Measurements from ENCODE around the gene SUV39H1. TPM values are rescaled to one million over a fixed set of nuclear protein-coding genes. Genes with fewer than 3 reads are reported as not detected.
"Not testable (repeated sequence)": the region's sequence is repeated elsewhere in the genome, so short reads cannot be mapped to it uniquely, and the experiment has no call there.

Gene SUV39H1
- total and polyA plus RNA-seq, 2 of the 13 experiments (the other 11 are each of a cell fraction or from before 2014, with no cell fraction given): 5.2 to 10.1 TPM

DNA sequence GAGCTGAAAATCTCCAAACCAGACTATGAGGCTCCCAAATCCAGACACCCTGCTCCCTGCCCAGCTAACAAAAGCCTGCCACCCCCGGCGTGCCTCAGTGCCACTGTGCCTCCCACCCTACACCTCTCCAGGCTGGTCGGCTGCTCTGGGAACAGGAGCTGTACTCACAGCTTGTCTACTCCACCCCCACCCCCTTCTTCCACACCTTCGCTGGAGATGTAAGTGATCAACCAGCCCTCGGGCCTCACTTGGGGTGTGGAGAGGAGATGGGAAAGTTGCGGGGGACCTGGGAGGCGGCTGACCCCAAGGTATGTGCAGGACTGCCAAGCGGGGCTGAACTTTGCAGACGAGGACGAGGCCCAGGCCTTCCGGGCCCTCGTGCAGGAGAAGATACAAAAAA, 11.1 kb upstream of the SUV39H1 start (continued):
- TF ChIP-seq ZNF788 (CRISPR knock-in tag; IDR thresholded peaks at IDR 0.05; ENCODE audit: borderline replicate concordance): no peak

DNA sequence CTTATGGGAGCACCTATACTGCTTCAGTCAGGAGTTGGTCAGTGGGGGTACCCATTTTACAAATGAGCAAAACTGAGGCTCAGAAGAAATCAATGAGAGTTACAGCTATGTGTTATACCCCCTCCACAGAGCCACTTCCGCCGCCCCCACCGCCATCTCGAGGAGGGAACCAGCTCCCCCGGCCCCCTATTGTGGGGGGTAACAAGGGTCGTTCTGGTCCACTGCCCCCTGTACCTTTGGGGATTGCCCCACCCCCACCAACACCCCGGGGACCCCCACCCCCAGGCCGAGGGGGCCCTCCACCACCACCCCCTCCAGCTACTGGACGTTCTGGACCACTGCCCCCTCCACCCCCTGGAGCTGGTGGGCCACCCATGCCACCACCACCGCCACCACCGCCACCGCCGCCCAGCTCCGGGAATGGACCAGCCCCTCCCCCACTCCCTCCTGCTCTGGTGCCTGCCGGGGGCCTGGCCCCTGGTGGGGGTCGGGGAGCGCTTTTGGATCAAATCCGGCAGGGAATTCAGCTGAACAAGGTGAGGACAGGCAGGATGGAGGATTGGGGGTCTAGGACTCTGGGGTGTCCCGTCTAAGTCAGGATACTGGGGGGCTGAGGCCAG, 7.9 kb upstream of the SUV39H1 start:
- no peaks in the 10 kb centered on the region for H3K79me2 ChIP-seq (ENCODE audit: insufficient read depth, low read length)
- no peak for DNase-seq (ENCODE audit: low spot score)

DNA sequence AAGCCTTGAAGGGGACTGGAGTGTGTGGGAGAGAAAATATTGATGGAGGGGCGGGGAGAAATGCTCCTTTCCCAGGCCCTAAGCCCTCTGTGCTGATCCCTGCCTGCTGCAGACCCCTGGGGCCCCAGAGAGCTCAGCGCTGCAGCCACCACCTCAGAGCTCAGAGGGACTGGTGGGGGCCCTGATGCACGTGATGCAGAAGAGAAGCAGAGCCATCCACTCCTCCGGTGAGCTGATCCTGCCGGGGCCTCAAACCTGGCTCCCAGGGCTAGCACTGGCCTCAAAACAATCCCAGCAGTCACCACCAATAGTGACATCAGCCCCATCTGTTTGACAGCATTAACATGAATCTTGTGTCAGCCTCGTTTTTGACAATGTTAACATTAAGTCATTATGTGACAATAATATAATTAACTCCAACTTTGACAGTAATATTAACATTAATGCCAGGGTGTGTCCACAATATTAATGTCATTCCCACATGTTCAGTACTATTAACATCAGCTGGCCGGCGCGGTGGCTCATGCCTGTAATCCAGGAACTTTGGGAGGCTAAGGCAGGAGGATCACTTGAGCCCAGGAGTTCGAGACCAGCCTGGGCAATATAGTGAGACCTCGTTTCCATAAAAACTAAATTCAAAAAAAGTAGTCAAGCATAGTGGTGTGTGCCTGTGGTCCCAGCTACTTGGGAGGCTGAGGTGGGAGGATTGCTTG, 7.2 kb upstream of the SUV39H1 start:
- FAIRE-seq (no peak), ATAC-seq (peak; percentile 30; the same call in 2 of the 3 replicates)

More for the DNA sequence above, 7.9 kb upstream of the SUV39H1 start:
- no peaks in the 10 kb centered on the region for H3K9me3 ChIP-seq (ENCODE audit: low read length)
- ATAC-seq (no peak), FAIRE-seq (no peak)
- no peaks in the 10 kb centered on the region for H3K36me3 ChIP-seq (replicated peaks in 1 of 2; ENCODE audit: control insufficient read depth in 1 of 2, insufficient read depth in 2 of 2, low read length in 2 of 2)
- H4K20me1 ChIP-seq (ENCODE audit: insufficient read depth, low read length): no peaks in the 10 kb centered on the region
- H3K4me3 ChIP-seq (replicated peaks in 1 of 3; ENCODE audit: insufficient read depth in 1 of 3, low read depth in 2 of 3, low read length in 3 of 3): no peak overlapping the region
- H3K9ac ChIP-seq (ENCODE audit: insufficient read depth, low read depth, low read length): no peak overlapping the region
- no peaks in the 10 kb centered on the region for H3K27me3 ChIP-seq (ENCODE audit: control insufficient read depth in 1 of 2, insufficient read depth in 2 of 2, low read length in 2 of 2)
- intact Hi-C loops (cut with micrococcal nuclease; ENCODE audit: unreplicated experiment): no loop called here
- no peak overlapping the region for H2AFZ ChIP-seq (ENCODE audit: low read length)
- ChIA-PET CTCF (ENCODE audit: low intra/inter-chr PET ratio, low total read pairs) (no interaction called here), POLR2A (interaction anchor here (0.6 to 0.9 kb wide), 2 partner anchors 12 to 276 kb away, joined by 4 to 6 read pairs; no protein-coding TSS in a partner anchor)
- no TSS peak for BruUV-seq (replicated peaks)
- no peaks in the 10 kb centered on the region for H3K4me1 ChIP-seq (ENCODE audit: insufficient read depth, low read length)
- H3K27ac ChIP-seq (ENCODE audit: extremely low read length, insufficient read depth, low read length): no peak overlapping the region
- in situ Hi-C loops (cut with HindIII; ENCODE audit: extremely low pct_ligation_motif_present, low pct_unique_long_range_greater_than_20kb): no loop called here
- 18% methylated on average over 1 of the region's 19 CpGs for WGBS (ENCODE audit: low lambda C conversion rate)
- no peak for TF ChIP-seq ZNF17 (CRISPR knock-in tag; IDR thresholded peaks at IDR 0.05)
- peak; percentile 45; the same call in 1 of the 2 replicates for TF ChIP-seq ZNF629 (CRISPR knock-in tag; conservative IDR thresholded peaks at IDR 0.05)
- H3K4me2 ChIP-seq (ENCODE audit: low read depth, low read length): no peak overlapping the region

DNA sequence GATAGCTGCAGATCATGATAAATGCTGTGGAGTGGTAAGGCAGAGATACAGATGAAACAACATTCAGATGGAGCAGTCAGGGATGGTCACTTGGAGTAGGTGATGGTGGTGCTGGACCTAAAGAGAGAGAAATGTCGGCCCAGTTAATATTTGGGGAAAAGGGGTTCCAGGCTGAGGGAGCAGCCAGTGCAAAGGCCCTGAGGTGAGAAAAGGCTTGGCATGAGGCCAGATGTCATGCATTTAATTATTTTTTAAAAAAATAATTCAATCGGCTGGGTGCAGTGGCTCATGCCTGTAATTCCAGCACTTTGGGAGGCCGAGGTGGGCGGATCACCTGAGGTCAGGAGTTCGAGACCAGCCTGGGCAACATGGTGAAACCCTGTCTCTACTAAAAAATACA, 4.8 kb upstream of the SUV39H1 start:
- in situ Hi-C loops (cut with HindIII; ENCODE audit: extremely low pct_ligation_motif_present, low pct_unique_long_range_greater_than_20kb); ATAC-seq; H3K79me2 ChIP-seq (ENCODE audit: insufficient read depth, low read length); H3K9ac ChIP-seq (ENCODE audit: insufficient read depth, low read depth, low read length); H3K4me2 ChIP-seq (ENCODE audit: low read depth, low read length); H3K4me3 ChIP-seq (replicated peaks in 1 of 3; ENCODE audit: insufficient read depth in 1 of 3, low read depth in 2 of 3, low read length in 3 of 3); H3K9me3 ChIP-seq (ENCODE audit: low read length); H3K36me3 ChIP-seq (replicated peaks in 1 of 2; ENCODE audit: control insufficient read depth in 1 of 2, insufficient read depth in 2 of 2, low read length in 2 of 2); DNase-seq (ENCODE audit: low spot score); H3K27me3 ChIP-seq (ENCODE audit: control insufficient read depth in 1 of 2, insufficient read depth in 2 of 2, low read length in 2 of 2); intact Hi-C loops (cut with micrococcal nuclease; ENCODE audit: unreplicated experiment); H4K20me1 ChIP-seq (ENCODE audit: insufficient read depth, low read length); FAIRE-seq; H2AFZ ChIP-seq (ENCODE audit: low read length); CTCF ChIA-PET (ENCODE audit: low intra/inter-chr PET ratio, low total read pairs); H3K27ac ChIP-seq (ENCODE audit: extremely low read length, insufficient read depth, low read length); BruUV-seq (replicated peaks); POLR2A ChIA-PET: not testable (repeated sequence)
- H3K4me1 ChIP-seq (ENCODE audit: insufficient read depth, low read length): peaks cover 17% of the 10 kb centered on the region
- 23% methylated on average over 5 of the region's 5 CpGs for WGBS (ENCODE audit: low lambda C conversion rate)

More for the DNA sequence above, 7.2 kb upstream of the SUV39H1 start:
- Histone ChIP-seq H3K4me2 (ENCODE audit: low read depth, low read length) (no peak overlapping the region), H3K9ac (ENCODE audit: insufficient read depth, low read depth, low read length) (no peak overlapping the region), H3K79me2 (ENCODE audit: insufficient read depth, low read length) (no peaks in the 10 kb centered on the region), H3K4me1 (ENCODE audit: insufficient read depth, low read length) (peaks cover under 1% of the 10 kb centered on the region; the same call in 1 of the 2 replicates), H3K27me3 (ENCODE audit: control insufficient read depth in 1 of 2, insufficient read depth in 2 of 2, low read length in 2 of 2) (no peaks in the 10 kb centered on the region), H4K20me1 (ENCODE audit: insufficient read depth, low read length) (no peaks in the 10 kb centered on the region), H3K27ac (ENCODE audit: extremely low read length, insufficient read depth, low read length) (no peak overlapping the region), H2AFZ (ENCODE audit: low read length) (no peak overlapping the region), H3K36me3 (replicated peaks in 1 of 2; ENCODE audit: control insufficient read depth in 1 of 2, insufficient read depth in 2 of 2, low read length in 2 of 2) (no peaks in the 10 kb centered on the region), H3K4me3 (replicated peaks in 1 of 3; ENCODE audit: insufficient read depth in 1 of 3, low read depth in 2 of 3, low read length in 3 of 3) (no peak overlapping the region), H3K9me3 (ENCODE audit: low read length) (no peaks in the 10 kb centered on the region)
- in situ Hi-C loops (cut with HindIII; ENCODE audit: extremely low pct_ligation_motif_present, low pct_unique_long_range_greater_than_20kb): no loop called here
- 0% methylated on average over 2 of the region's 11 CpGs for WGBS (ENCODE audit: low lambda C conversion rate)
- POLR2A ChIA-PET: interaction anchor here (0.6 to 0.9 kb wide), 2 partner anchors 13 to 276 kb away, joined by 4 to 6 read pairs; no protein-coding TSS in a partner anchor
- no TSS peak for BruUV-seq (replicated peaks)
- CTCF ChIA-PET (ENCODE audit: low intra/inter-chr PET ratio, low total read pairs): no interaction called here
- intact Hi-C loops (cut with micrococcal nuclease; ENCODE audit: unreplicated experiment): no loop called here
- DNase-seq (ENCODE audit: low spot score): no peak
- no peak for TF ChIP-seq ZNF75D (CRISPR knock-in tag; IDR thresholded peaks at IDR 0.05; ENCODE audit: borderline replicate concordance)
- no peak for TF ChIP-seq KLF13 (CRISPR knock-in tag; IDR thresholded peaks at IDR 0.05)
